ENCODE data around the gene CORO1C.
A peak's percentile ranks its signal among the peaks of the same experiment; 100 is the strongest.
"Not testable (repeated sequence)": the region's sequence is repeated elsewhere in the genome, so short reads cannot be mapped to it uniquely, and the experiment has no call there.

Gene CORO1C

DNA sequence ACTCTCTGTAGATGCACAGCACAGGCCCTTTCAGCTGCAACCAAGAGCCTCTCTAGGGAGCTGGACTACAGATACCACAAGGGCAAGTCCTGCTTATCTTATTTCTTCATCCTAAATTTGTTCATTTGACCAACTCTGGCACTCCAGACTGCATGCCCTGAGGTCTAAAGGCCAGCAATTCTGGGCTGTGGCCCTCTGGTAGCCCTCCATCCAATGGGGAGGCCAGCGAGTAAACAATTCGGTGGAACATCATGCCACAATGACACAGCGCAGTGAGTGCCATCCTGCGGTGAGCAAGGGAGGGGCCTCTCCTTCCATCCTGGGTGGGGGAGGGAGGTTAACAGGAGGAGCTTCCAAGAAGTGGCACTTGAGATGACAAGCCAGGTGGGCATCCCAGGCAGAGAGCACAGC lies 97.0 kb downstream of the CORO1C start:
- no peak for DNase-seq (ENCODE audit: low read depth in 3 of 3)

DNA sequence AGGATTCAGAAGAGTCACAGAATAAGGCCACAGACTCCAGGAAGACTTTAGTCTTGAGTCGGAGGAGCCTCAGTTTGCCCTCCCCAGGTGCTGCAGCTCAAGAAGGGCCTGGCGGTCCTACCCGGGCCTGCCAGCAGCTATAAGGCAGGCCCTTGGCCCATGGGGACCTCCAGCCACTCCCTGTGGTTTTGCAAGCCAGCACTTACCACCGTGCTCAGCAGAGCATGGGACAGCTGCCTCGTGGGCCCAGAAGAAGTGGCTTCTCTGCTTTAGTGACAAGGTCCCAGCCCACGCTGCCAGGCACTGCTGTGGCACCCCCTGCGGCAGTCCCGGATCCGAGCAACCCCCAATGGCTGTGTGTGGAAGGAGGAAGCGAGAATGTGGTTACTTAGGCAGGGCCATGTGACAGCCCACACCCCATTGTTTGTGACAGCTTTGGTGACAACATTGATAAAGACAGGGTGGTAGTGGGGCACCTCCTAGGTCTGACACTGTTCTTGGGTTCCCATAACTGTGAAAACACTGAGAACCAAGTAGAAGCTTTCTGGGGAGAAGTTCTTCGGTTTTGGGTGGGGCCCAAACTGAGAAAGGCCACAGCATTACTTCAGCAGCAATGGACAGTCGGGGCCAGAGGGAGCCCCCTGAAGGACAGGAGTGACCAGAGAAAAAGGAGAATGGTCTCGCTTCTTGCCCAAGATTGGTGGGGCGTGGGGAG lies 97.6 kb downstream of the CORO1C start, which contains the start of gene SELPLG:
SELPLG (minus strand) TSS at position 361 of the 715 bp plus-strand sequence. CDS start 9,587 bp downstream, outside the sequence.
- DNase-seq (ENCODE audit: low read depth in 3 of 3), result peak; percentile 47 to 76 (median 66)

DNA sequence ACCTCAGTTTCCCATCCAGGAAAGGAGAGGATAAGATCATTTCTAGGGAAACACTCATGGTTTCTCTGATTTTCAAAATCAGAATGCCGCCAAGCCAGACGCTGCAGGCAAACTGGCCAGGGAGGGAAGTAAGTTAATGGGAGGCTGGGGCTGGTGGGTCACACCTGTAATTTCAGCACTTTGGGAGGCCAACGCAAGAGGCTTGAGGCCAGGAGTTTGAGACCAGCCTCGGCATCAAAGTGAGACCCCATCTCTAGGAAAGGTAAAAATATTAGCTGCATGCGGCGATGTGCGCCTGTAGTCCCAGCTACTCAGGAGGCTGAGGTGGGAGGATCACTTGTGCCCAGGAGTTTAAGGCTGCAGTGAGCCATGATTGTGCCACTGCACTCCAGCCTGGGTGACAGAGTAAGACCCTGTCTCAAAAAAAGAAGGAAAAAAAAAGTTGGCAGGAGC lies 98.2 kb downstream of the CORO1C start:
- DNase-seq (ENCODE audit: low read depth in 3 of 3), result no peak

DNA sequence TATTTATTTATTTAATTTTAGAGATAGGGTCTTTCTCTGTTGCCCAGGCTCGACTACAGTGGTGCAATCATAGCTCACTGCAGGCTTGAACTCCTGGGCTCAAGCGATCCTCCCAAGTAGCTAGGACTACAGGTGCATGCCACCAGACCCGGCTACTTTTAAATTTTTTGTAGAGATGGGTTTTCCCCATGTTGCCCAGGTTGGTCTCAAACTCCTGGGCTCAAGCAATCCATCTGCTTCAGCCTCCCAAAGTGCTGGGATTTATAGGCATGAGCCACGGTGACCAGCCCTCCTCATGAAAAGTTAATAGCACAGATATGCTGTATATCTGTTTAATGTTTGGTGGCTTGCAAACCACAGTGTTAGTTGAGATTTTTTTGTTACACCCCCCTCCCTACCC lies 100.1 kb downstream of the CORO1C start:
- DNase-seq (ENCODE audit: low read depth in 3 of 3), result not testable (repeated sequence)

DNA sequence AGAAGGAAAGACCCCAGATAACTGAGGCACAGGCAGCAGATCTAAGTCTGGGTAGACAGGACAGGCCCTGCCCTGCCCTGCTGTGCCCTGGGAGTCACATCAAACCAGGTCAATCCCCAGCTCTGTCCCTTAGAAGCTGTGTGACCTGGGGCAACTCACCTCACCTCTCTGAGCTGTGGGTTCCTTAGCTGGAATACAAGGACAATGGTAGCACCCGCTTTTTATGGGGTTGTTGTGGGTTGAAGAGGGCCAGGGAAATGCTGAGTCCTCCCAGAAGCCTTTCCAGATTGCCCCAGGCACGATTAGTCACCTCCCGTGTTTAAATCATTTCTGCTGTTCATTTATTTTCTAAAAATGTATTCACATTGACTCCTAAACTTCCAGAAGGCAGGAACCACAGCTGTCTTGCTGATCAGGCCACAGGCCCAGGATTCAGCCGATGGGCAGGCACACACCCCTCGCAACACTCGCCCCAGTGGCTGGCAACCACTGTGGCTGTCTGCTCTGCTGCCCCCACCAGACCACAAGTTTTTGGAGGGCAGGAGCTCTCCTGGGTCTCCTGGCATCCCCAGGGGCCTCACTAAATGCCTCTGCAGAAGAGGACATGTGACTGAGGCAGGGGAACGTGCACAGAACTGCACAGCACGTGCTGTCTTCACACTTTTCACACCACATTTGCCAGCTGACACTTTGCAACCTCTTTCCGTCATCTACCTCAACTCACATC lies 100.7 kb downstream of the CORO1C start:
- no peak for DNase-seq (ENCODE audit: low read depth in 3 of 3)

DNA sequence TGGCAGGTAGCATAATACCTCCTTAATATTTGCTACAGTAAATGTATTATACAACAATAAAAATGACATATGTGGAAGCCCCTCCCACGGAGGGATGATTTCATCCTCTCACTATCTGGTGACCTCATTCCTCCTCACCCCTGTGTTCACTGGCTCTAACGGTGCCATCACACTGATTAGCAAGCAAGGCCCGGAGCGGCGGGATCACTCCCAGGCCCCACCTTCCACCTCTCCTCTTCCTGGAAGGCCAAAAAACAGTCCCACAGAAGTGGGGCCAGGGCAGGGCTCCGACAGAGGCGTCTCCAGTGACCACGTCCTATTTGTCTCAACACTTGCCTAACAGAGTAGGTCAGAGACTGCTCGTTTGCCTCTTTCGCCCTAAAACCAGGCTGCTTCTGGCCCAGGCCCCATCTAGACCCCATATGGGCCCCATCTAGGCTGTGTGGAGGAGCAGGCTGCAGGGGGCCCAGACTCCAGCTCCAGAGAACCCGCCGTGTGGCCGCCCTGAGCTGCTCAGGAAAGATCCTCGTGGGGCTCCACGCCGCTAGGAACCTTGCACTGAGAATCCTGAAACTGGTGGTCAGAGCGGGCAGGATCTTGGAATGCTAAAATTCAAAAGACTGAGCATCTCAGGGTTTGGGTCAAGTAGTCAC lies 101.4 kb downstream of the CORO1C start:
- peak in 2 of 3 experiments; percentile 31 to 38 for DNase-seq (ENCODE audit: low read depth in 3 of 3)

DNA sequence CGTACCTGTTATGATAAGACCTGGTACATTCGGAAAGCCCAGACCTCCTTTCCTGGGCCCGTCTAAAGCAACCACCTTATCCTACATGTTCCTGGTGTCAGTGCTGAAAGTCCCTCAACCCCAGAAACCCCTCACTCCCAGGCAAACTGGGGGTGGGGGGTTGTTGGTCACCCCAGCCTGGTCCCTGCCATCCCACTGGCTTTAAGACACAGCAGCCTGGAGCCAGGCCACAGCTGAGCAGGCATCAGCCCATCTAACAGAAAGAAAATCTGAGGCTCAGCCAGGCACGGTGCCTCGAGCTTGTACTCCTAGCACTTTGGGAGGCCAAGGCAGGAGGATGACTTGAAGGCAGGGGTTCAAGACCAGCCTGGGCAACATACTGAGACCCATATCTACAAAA lies 102.2 kb downstream of the CORO1C start:
- DNase-seq (ENCODE audit: low read depth in 3 of 3), result no peak

DNA sequence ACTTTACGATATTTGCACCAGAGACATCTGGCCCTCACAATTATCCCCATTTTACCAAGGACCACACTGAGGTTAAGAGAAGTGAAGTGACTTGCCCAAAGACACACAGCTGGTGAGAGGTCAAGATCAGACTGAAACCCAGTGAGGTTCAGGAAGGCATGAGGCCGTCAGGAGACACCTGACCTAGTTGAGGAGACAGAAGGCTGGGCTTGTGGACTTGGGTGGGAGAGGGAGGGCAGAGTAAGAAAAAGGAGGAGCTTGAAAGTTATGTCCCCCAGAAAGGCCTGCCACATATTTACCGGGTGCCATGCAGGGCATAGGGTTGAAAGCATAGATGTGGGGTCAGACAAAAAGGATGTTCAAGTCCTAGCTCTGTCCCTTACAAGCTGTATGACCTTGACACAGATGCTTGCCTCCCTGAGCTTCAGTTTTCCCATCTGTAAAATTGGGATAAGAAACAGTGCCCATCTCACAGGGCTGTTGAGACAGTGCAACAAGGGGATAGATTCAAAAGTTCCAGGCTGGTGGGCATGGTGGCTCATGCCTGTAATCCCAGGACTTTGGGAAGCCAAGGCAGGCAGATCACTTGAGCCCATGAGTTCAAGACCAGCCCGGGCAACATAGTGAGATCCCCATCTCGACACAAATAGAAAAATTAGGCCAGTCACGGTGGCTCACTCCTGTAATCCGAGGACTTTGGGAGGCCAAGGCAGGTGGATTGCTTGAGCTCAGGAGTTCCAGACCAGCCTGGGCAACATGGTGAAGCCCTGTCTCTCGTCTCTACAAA lies 104.0 kb downstream of the CORO1C start:
- no peak for DNase-seq (ENCODE audit: low read depth in 3 of 3)

DNA sequence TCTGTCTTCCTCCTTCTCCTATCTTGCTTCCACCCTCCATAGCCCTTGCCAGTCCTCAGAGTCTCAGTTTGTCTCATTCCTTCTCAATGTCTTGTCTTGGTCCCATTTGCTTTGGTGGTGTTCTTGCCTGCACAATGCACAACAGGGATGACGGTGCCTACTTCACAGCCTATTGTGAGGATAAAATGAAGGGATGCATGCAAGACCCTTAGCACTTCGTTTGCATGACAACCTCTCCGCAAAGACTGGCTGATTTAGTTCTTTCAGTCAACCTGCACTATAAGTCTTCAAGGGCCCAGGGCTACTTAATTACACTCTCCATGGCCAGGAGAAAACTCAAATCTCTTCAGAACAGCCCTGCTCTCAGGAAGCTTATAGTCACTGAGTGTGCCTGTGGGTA lies 106.1 kb downstream of the CORO1C start:
- no peak for DNase-seq (ENCODE audit: low read depth in 3 of 3)

DNA sequence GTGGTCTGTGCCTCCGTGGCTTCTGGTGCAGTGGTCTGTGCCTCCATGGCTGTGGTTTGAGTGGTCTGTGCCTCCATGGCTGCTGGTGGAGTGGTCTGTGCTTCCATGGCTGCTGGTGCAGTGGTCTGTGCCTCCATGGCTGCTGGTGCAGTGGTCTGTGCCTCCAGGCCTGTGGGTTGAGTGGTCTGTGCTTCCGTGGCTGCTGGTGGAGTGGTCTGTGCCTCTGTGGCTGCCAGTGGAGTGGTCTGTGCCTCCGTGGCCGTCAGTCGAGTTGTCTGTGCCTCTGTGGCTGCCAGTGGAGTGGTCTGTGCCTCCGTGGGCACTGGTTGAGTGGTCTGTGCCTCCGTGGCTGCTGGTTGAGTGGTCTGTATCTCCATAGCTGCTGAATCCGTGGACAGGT lies 107.7 kb downstream of the CORO1C start:
- no peak for DNase-seq (ENCODE audit: low read depth in 3 of 3)

DNA sequence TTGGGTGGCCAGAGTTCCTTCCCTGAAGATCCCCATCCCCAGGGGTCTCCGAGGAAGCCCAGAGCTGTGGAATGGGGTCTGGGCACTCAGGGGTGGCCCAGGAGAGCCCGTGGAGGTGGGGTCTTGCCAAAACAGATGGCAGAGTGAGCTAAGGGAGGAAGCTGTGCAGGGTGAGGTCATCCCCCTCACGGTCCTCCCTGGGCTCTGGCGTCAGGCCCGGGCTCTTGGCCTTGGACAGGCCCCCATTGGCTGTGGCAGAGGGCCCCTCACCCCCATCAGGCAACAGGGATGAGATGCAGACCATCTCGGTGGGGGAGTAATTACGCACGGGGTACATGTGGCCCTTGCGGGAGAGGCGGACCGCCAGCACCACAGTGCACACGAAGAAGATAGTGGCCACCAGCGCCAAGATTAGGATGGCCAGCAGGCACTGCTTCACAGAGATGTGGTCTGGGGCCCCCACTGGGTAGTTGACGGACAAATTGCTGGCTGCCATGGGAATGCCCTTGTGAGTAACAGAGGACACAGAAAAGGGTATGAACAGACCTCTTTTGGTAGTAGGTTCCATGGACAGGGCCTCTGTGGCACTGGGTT lies 108.3 kb downstream of the CORO1C start:
- DNase-seq (ENCODE audit: low read depth in 3 of 3), result no peak

DNA sequence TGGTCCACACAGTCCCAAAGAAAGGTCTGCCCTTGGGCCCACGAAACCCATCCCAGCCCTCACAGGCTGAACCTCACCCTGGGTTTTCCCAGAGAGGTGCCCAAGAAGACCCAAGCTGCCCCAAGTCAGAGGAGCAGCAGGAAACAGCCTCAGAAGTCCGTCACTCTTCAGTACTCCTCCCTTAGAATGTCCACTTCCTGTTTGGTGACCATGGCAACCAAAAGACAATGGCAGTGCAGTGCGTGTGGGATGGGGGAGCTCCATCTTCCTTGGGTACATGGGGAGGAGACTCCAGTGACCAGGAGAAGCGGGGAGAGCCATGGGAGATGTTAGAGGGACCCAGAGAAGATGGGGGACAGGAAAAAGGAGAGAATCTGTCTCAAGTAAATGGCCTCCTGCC lies 108.9 kb downstream of the CORO1C start:
- no peak for DNase-seq (ENCODE audit: low read depth in 3 of 3)

DNA sequence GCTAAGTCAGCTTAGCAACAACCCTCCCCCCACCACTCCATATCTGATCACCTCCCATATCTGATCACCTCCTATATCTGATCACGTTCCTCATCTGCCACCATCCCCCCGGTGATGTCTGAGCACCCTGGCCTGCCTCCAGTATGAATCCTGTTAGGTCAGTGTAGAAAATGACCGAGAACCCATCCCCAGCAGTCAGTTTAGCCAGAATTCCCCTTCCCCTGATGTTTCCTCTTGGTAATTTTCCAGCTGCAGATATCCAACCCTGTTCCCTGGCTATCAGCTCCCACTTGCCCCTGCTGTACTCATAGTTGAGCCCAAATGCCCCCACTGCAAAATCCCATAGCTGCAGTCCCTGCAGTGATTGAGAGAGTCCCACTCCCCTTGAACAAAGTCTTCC lies 110.2 kb downstream of the CORO1C start:
- DNase-seq (ENCODE audit: low read depth in 3 of 3), result no peak

DNA sequence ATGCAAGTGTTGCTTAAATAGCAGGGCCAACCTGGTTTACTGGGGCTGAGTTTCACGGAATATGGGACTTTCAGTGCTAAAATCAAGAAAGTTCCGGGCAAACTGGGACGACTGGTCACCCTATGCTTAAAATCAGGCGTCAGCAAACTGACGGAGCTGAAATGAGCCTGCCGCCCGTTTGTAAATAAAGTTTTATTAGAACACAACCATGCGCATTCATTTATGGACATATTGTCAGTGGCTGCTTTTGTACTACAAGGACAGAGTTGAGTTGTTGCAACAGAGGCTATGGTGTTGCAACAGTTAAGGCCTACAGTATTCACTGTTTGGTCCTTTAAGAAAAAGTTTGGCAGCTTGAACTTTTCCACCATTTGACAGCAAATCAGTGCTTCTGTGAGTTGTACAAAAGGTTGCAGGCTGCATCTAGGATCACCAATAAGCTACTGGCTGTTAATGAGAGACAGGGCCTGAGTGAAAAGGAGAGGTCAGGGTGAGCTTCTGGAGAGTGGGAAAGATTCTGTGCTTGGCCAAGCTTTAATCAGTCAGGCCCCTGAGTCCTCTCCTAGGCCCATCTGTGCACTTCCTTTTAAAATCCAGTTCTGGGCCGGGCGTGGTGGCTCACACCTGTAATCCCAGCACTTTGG lies 111.0 kb downstream of the CORO1C start:
- no peak for DNase-seq (ENCODE audit: low read depth in 3 of 3)

DNA sequence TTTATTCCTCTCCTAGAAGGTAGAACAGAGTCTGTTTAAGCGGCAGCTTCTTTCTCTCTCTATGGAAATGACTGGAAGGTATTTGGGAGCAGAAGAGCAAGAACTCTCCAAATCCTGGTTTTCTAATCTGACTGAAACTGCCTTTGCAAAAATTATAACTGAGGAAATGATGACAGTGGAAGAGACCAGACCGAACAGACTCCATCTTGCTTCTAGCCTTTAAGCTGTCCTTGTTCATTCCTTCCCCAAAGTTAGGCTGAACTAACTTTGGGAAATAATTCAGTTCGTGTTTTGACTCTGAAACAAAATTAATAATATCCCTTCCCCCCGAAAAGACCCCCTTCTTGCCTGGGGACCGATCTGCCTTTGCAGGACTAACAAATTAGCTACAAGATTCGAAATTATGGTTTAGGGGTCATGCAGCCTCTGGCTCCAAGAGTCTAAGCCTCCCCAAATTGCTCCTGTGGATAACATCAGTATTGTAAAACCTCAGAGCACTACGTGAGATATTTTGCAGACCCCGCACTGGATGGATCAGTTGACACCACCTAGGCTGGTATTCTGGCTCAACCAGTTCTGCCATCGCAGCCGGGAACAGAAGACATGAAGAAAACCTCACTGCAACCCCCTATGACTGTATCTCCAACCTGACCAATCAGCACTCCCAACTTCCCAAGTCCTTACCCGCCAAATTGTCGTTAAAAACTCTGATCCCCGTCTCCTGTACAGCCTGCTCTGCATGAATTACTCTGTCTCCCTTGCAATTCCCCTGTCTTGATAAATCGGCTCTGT lies 111.8 kb downstream of the CORO1C start:
- DNase-seq (ENCODE audit: low read depth in 3 of 3), result no peak

DNA sequence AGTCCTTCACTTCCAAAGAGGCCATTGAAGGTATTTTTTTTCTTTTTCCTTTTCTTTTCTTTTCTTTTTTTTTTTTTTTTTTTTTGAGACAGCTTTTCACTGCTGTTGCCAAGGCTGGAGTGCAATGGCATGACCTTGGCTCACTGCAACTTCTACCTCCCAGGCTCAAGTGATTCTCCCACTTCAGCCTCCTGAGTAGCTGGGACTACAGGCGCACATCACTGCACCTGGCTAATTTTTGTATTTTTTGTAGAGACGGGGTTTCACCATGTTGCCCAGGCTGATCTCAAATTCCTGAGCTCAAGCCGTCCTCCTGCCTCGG lies 112.4 kb downstream of the CORO1C start:
- not testable (repeated sequence) for DNase-seq (ENCODE audit: low read depth in 3 of 3)

DNA sequence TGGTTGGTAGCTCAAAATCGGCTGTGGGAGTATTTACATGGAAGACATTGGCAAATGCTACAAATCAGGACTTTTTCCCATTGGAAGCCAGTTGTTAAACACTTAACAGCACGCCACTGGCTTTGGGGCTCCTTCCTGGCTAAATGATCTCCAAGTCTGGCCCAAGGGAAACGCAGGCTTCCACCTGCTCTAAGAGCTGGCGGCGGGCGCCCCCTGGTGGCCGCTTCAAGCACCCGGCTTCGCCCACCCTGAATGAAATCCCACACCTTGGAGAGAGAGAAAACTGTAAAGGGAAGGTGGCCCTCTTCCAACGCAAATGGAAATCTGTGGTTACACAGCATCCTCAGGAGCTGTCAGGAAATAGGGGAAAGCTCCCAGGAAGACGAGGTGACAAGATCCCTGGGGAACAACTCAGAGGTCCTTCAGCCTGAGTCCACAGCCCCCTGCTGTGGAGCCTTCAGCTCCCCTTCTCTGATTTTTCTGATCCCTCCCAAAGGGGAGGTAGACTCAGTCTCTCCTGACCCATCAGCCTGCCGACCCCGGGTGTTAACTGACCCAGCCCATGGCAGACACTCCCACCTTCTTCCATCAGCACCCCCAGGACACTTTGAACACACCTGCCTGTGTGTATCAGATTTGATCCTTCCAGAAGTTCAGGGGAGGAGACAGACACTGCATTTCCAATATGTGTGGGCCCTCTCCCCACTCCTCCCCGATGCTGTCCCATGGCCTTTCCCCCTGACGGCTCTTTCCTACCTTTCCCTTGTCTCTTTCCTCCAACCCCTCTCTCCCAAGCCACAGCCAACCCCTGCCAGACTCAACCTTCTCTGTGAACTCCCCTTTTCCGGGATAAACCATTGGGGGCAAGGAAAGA lies 113.0 kb downstream of the CORO1C start:
- peak; percentile 57 to 67 (median 58) for DNase-seq (ENCODE audit: low read depth in 3 of 3)

DNA sequence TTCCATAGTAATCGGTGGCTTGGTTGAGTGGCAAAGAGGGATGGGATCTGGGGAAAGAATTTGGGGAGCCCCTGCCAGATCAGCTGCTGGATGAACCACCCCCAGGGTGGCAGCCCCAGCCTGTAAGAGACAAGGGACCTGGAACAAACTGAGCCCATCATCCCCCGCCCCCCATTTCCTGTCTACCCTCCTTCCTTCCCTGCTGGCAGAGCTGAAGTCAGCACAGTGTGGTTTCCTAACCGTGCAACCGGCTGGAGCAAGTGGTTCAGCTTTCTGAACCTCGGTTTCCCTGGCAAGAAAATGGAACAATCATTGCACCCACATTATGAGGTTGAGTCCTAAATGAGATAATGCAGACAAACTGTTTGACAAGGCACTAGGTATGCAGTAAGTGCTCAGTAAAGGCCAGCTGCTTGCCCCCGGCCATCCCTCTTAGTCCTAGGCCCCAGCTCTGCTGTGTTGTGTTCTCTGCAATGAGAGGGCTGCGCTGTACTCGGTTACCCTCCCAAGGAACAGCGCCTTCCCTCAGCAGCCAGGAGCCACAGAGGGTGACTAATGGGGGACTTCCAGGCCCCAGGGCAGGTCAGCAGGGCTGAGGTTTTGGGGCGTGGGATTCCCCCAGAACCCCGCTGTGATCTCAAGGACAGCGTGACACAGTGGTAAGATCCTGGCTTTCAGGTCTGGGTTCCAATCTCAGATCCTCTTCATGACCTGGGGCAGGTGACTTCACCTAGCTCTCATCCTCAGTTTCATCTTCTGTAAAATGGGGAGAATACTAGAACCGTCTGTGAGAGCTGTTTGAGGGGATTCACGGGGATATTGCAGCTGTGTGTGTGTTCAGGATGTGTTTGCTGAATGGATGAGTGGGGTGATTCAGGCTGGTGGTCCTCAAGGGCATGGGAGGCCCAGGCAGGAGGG lies 114.1 kb downstream of the CORO1C start:
- DNase-seq (ENCODE audit: low read depth in 3 of 3), result peak; percentile 39 to 71 (median 61)
